ENCODE data around the gene SLC31A2. TPM values are rescaled to one million over a fixed set of nuclear protein-coding genes. Genes with fewer than 3 reads are reported as not detected.
A peak's percentile ranks its signal among the peaks of the same experiment; 100 is the strongest.

SLC31A2 gene
- total and polyA plus RNA-seq, 4 donors = 7.2 to 30.6 (median 23.8) TPM

GRCh38 chr9:113192455-113192854 is 41.6 kb downstream of the SLC31A2 start:
- no peak for TF ChIP-seq TAF1 (conservative IDR thresholded peaks at IDR 0.05)
- TF ChIP-seq, protein P1, sequence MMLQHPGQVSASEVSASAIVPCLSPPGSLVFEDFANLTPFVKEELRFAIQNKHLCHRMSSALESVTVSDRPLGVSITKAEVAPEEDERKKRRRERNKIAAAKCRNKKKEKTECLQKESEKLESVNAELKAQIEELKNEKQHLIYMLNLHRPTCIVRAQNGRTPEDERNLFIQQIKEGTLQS (IDR thresholded peaks at IDR 0.05) = no peak
- no peak for TF ChIP-seq RXRA (IDR thresholded peaks at IDR 0.05)
- TF ChIP-seq HNF4G (IDR thresholded peaks at IDR 0.05) = no peak
- no peak for TF ChIP-seq GABPA (IDR thresholded peaks at IDR 0.05 in 1 of 2, conservative IDR thresholded peaks at IDR 0.05 in 1 of 2)
- no peak for TF ChIP-seq FOXA1 (IDR thresholded peaks at IDR 0.05)
- no peak for TF ChIP-seq REST (IDR thresholded peaks at IDR 0.05)
- TF ChIP-seq, protein P2, sequence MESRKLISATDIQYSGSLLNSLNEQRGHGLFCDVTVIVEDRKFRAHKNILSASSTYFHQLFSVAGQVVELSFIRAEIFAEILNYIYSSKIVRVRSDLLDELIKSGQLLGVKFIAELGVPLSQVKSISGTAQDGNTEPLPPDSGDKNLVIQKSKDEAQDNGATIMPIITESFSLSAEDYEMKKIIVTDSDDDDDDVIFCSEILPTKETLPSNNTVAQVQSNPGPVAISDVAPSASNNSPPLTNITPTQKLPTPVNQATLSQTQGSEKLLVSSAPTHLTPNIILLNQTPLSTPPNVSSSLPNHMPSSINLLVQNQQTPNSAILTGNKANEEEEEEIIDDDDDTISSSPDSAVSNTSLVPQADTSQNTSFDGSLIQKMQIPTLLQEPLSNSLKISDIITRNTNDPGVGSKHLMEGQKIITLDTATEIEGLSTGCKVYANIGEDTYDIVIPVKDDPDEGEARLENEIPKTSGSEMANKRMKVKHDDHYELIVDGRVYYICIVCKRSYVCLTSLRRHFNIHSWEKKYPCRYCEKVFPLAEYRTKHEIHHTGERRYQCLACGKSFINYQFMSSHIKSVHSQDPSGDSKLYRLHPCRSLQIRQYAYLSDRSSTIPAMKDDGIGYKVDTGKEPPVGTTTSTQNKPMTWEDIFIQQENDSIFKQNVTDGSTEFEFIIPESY (IDR thresholded peaks at IDR 0.05) = no peak
- no peak for TF ChIP-seq EGR1 (IDR thresholded peaks at IDR 0.05; ENCODE audit: low read depth in 2 of 2)
- no peak for TF ChIP-seq HNF4A (conservative IDR thresholded peaks at IDR 0.05)
- H3K36me3 ChIP-seq (ENCODE audit: control insufficient read depth in 4 of 4, insufficient read depth in 3 of 4, low read depth in 1 of 4, low read length in 3 of 4) = peaks cover under 1 to 40% (median 33%) of the 10 kb centered on the region in 4 donors

GRCh38 chr9:113199683-113200329 is 49.0 kb downstream of the SLC31A2 start:
- no peak for DNase-seq (ENCODE audit: low spot score)
- peak overlapping the region in 1 of 2 donors; percentile 18 for H3K27ac ChIP-seq (ENCODE audit: low read depth in 1 of 2, low read length in 2 of 2)
- H3K9me3 ChIP-seq (ENCODE audit: control insufficient read depth in 4 of 4, low read length in 3 of 4) = no peaks in the 10 kb centered on the region
- TF ChIP-seq FOXA2 (IDR thresholded peaks at IDR 0.05) (peak; percentile 21), JUND (IDR thresholded peaks at IDR 0.05) (peak in 1 of 2 donors; percentile 23), SP1 (IDR thresholded peaks at IDR 0.05) (peak; percentile 45), HNF4A (conservative IDR thresholded peaks at IDR 0.05) (peak; percentile 75 to 79), RAD21 (IDR thresholded peaks at IDR 0.05) (peak; percentile 15 to 59), HNF4G (IDR thresholded peaks at IDR 0.05) (peak; percentile 51), YY1 (IDR thresholded peaks at IDR 0.05) (no peak), RXRA (IDR thresholded peaks at IDR 0.05) (peak; percentile 55 to 61), GABPA (IDR thresholded peaks at IDR 0.05 in 1 of 2, conservative IDR thresholded peaks at IDR 0.05 in 1 of 2) (no peak)
- TF ChIP-seq, protein P1 (IDR thresholded peaks at IDR 0.05) = no peak
- TF ChIP-seq, protein P3, sequence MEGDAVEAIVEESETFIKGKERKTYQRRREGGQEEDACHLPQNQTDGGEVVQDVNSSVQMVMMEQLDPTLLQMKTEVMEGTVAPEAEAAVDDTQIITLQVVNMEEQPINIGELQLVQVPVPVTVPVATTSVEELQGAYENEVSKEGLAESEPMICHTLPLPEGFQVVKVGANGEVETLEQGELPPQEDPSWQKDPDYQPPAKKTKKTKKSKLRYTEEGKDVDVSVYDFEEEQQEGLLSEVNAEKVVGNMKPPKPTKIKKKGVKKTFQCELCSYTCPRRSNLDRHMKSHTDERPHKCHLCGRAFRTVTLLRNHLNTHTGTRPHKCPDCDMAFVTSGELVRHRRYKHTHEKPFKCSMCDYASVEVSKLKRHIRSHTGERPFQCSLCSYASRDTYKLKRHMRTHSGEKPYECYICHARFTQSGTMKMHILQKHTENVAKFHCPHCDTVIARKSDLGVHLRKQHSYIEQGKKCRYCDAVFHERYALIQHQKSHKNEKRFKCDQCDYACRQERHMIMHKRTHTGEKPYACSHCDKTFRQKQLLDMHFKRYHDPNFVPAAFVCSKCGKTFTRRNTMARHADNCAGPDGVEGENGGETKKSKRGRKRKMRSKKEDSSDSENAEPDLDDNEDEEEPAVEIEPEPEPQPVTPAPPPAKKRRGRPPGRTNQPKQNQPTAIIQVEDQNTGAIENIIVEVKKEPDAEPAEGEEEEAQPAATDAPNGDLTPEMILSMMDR (IDR thresholded peaks at IDR 0.05; ENCODE audit: low read depth, low read length, missing input control) = no peak
- H3K27me3 ChIP-seq (ENCODE audit: control insufficient read depth in 4 of 4, insufficient read depth in 4 of 4, low read length in 3 of 4) = no peaks in the 10 kb centered on the region
- H3K36me3 ChIP-seq (ENCODE audit: control insufficient read depth in 4 of 4, insufficient read depth in 3 of 4, low read depth in 1 of 4, low read length in 3 of 4) = peaks cover 3 to 35% (median 24%) of the 10 kb centered on the region in 4 donors
- 60% methylated on average over 4 of the region's 4 CpGs for WGBS
- peaks cover 4 to 15% (median 12%) of the 10 kb centered on the region in 4 donors for H3K4me1 ChIP-seq (ENCODE audit: control insufficient read depth in 4 of 4, insufficient read depth in 4 of 4, low read length in 3 of 4)
- H3K9ac ChIP-seq (ENCODE audit: low read depth in 1 of 2, low read length in 2 of 2) = no peak overlapping the region
- peak overlapping the region in 1 of 3 donors; percentile 14 for H3K4me3 ChIP-seq (ENCODE audit: low read depth in 1 of 3, low read length in 3 of 3)

More at GRCh38 chr9:113192455-113192854, 41.6 kb downstream of the SLC31A2 start:
- WGBS = 85% methylated on average over 2 of the region's 2 CpGs
- Histone ChIP-seq H3K4me1 (ENCODE audit: control insufficient read depth in 4 of 4, insufficient read depth in 4 of 4, low read length in 3 of 4) (peaks cover 0 to 1% (median 0%) of the 10 kb centered on the region in 4 donors), H3K4me3 (ENCODE audit: low read depth in 1 of 3, low read length in 3 of 3) (no peak overlapping the region), H3K9me3 (ENCODE audit: control insufficient read depth in 4 of 4, low read length in 3 of 4) (no peaks in the 10 kb centered on the region), H3K27ac (ENCODE audit: low read depth in 1 of 2, low read length in 2 of 2) (no peak overlapping the region), H3K27me3 (ENCODE audit: control insufficient read depth in 4 of 4, insufficient read depth in 4 of 4, low read length in 3 of 4) (no peaks in the 10 kb centered on the region), H3K9ac (ENCODE audit: low read depth in 1 of 2, low read length in 2 of 2) (no peak overlapping the region)
- no peak for DNase-seq (ENCODE audit: low spot score)
